Measurements from ENCODE around the gene DNAH2. TPM values are rescaled to one million over a fixed set of nuclear protein-coding genes. Genes with fewer than 3 reads are reported as not detected.

DNAH2 gene
- total RNA-seq, 1 experiment from 2014 or later = 2.0 TPM

- no TSS peak for BruUV-seq (replicated peaks)
- H2AFZ ChIP-seq (ENCODE audit: low read depth, low read length, poor library complexity, severe bottlenecking) = no peak overlapping the region
- H3K4me2 ChIP-seq (ENCODE audit: low read length) = no peak overlapping the region
- H3K27me3 ChIP-seq (ENCODE audit: insufficient read depth, low read length) = no peaks in the 10 kb centered on the region
- no peaks in the 10 kb centered on the region for H3K36me3 ChIP-seq (ENCODE audit: control insufficient read depth in 1 of 2, insufficient read depth in 2 of 2, low read length in 2 of 2)
- H3K27ac ChIP-seq (ENCODE audit: low read depth, low read length) = no peak overlapping the region
- CTCF ChIA-PET = no interaction called here
- DNase-seq (ENCODE audit: low read depth, low spot score) = no peak
- no peaks in the 10 kb centered on the region for H3K4me1 ChIP-seq (ENCODE audit: control insufficient read depth in 1 of 2, insufficient read depth in 2 of 2, low read length in 2 of 2)
- TF ChIP-seq ATF3 (IDR thresholded peaks at IDR 0.05) (no peak), POLR2AphosphoS5 (IDR thresholded peaks at IDR 0.05; ENCODE audit: low read depth, low read length) (no peak), POLR2A (IDR thresholded peaks at IDR 0.05; ENCODE audit: borderline replicate concordance, extremely low read depth, insufficient read depth, insufficient read length) (no peak), ZBTB33 (IDR thresholded peaks at IDR 0.05; ENCODE audit: extremely low read depth, insufficient replicate concordance, low read length) (no peak), YY1 (IDR thresholded peaks at IDR 0.05; ENCODE audit: extremely low read depth, insufficient replicate concordance, low read depth, low read length) (no peak), REST (IDR thresholded peaks at IDR 0.05; ENCODE audit: low read depth) (no peak), FOSL1 (IDR thresholded peaks at IDR 0.05; ENCODE audit: low read depth) (no peak), JUND (IDR thresholded peaks at IDR 0.05) (no peak), EZH2phosphoT487 (IDR thresholded peaks at IDR 0.05; ENCODE audit: borderline replicate concordance) (no peak), EZH2 (IDR thresholded peaks at IDR 0.05) (no peak), CEBPB (IDR thresholded peaks at IDR 0.05; ENCODE audit: low read depth) (no peak), CTCF (IDR thresholded peaks at IDR 0.05 in 2 of 3, conservative IDR thresholded peaks at IDR 0.05 in 1 of 3; ENCODE audit: borderline replicate concordance in 1 of 3, insufficient read depth in 1 of 3, low read depth in 2 of 3, low read length in 2 of 3) (no peak), TCF7L2 (IDR thresholded peaks at IDR 0.05; ENCODE audit: borderline replicate concordance, extremely low read depth, insufficient read depth, insufficient read length) (no peak), SIN3A (IDR thresholded peaks at IDR 0.05; ENCODE audit: low read depth) (no peak), CBX3 (IDR thresholded peaks at IDR 0.05; ENCODE audit: low read depth) (no peak), ZNF274 (IDR thresholded peaks at IDR 0.05; ENCODE audit: low read depth, low read length) (no peak), RAD21 (IDR thresholded peaks at IDR 0.05; ENCODE audit: low read depth) (no peak), SRF (IDR thresholded peaks at IDR 0.05; ENCODE audit: low read depth) (no peak)
- no peaks in the 10 kb centered on the region for H3K79me2 ChIP-seq (ENCODE audit: insufficient read depth, low read length)
- POLR2A ChIA-PET = no interaction called here
- no peak overlapping the region for H3K9ac ChIP-seq (ENCODE audit: low read length)
- no peaks in the 10 kb centered on the region for H3K9me3 ChIP-seq (ENCODE audit: control insufficient read depth in 1 of 2, insufficient read depth in 1 of 2, low read depth in 1 of 2, low read length in 2 of 2)
- no peak for ATAC-seq
- H3K9me2 ChIP-seq (ENCODE audit: insufficient read depth) = no peaks in the 10 kb centered on the region
- RAD21 ChIA-PET (ENCODE audit: low non-redundant PET in 1 of 2, low total read pairs in 2 of 2, uncharacterized antibody in 2 of 2, unreplicated experiment in 2 of 2) = no interaction called here
- intact Hi-C loops (cut with micrococcal nuclease) = no loop called here
- no peak overlapping the region for H3K4me3 ChIP-seq (replicated peaks in 1 of 2; ENCODE audit: low read depth in 1 of 2, low read length in 2 of 2)
- H4K20me1 ChIP-seq (ENCODE audit: insufficient read depth) = no peaks in the 10 kb centered on the region
Observed at GRCh38 chr17:7817643-7817964, 100.1 kb downstream of the DNAH2 start.
